Neural progenitor cell (in vitro differentiated cells): ENCODE results near the gene CCM2. TPM values are rescaled to one million over a fixed set of nuclear protein-coding genes. Genes with fewer than 3 reads are reported as not detected.

Experiments used
- DNase-seq: peaks from one replicate; pipeline ENCODE4 v3.0.0-alpha.2; 2016; ENCODE audit warnings: low spot score
- H2AFZ ChIP-seq: fragments of 200-600 bp; sonication (generic); replicated peaks from 2 replicates; pipeline ENCODE4 v1.6.1; 2016; ENCODE audit warnings: antibody characterized with exemption
- H3F3A ChIP-seq: fragments of 200-600 bp; sonication (generic); 2 replicates; pipeline ENCODE4 v1.6.1; 2016; ENCODE audit warnings: antibody characterized with exemption, low read depth
- H3K27ac ChIP-seq: fragments of 200-600 bp; sonication (generic); 2 replicates; pipeline ENCODE4 v1.5.1; 2016; ENCODE audit warnings: mild to moderate bottlenecking
- H3K27me3 ChIP-seq: fragments of 200-600 bp; sonication (generic); 2 replicates; pipeline ENCODE4 v1.6.1; 2016; ENCODE audit warnings: mild to moderate bottlenecking, moderate library complexity
- H3K36me3 ChIP-seq: fragments of 200-600 bp; sonication (generic); 2 replicates; pipeline ENCODE4 v1.5.1; 2016
- H3K4me1 ChIP-seq: fragments of 200-600 bp; sonication (generic); 2 replicates; pipeline ENCODE4 v1.6.1; 2016; ENCODE audit warnings: mixed run types
- H3K4me2 ChIP-seq: fragments of 200-600 bp; sonication (generic); 2 replicates; pipeline ENCODE4 v1.6.1; 2016
- H3K4me3 ChIP-seq: fragments of 200-600 bp; sonication (generic); 2 replicates; pipeline ENCODE4 v1.5.1; 2016
- H3K79me2 ChIP-seq: fragments of 200-600 bp; sonication (generic); 2 replicates; pipeline ENCODE4 v1.6.1; 2016; ENCODE audit warnings: low read depth
- H3K9ac ChIP-seq: fragments of 200-600 bp; sonication (generic); 2 replicates; pipeline ENCODE4 v1.6.1; 2016
- H3K9me3 ChIP-seq: fragments of 200-600 bp; sonication (generic); 2 replicates; pipeline ENCODE4 v1.5.1; 2016; ENCODE audit warnings: low read depth
- H4K20me1 ChIP-seq: fragments of 200-600 bp; sonication (generic); 2 replicates; pipeline ENCODE4 v1.6.1; 2016; ENCODE audit warnings: low read depth
- H3K27ac Mint-ChIP-seq: 3 replicates; pipeline ENCODE4 v1.8.0; 2021; ENCODE audit warnings: mixed read lengths
- H3K27me3 Mint-ChIP-seq: 2 replicates; pipeline ENCODE4 v1.8.0; 2022; ENCODE audit warnings: low read depth, mild to moderate bottlenecking, inconsistent platforms, moderate library complexity, mixed read lengths; ENCODE audit not compliant: insufficient read depth
- H3K36me3 Mint-ChIP-seq: 3 replicates; pipeline ENCODE4 v1.8.0; 2021; ENCODE audit warnings: mixed read lengths
- H3K4me1 Mint-ChIP-seq: 3 replicates; pipeline ENCODE4 v1.8.0; 2021; ENCODE audit warnings: mixed read lengths
- H3K4me3 Mint-ChIP-seq: 3 replicates; pipeline ENCODE4 v1.8.0; 2021; ENCODE audit warnings: mild to moderate bottlenecking, moderate library complexity, mixed read lengths
- H3K9me3 Mint-ChIP-seq: 3 replicates; pipeline ENCODE4 v1.8.0; 2020; ENCODE audit warnings: mixed read lengths
- EZH2 ChIP-seq: fragments of 200-600 bp; sonication (generic); IDR thresholded peaks from 2 replicates; pipeline ENCODE4 v1.6.1; 2017; ENCODE audit warnings: antibody characterized with exemption, mild to moderate bottlenecking, moderate library complexity
- EZH2phosphoT487 ChIP-seq: fragments of 200-600 bp; sonication (generic); IDR thresholded peaks from 2 replicates; pipeline ENCODE4 v1.6.1; 2017; ENCODE audit warnings: antibody characterized with exemption
- total RNA-seq: library from RNA; depleted of rRNA; stranded (reverse); fragments of >200 nt; gene quantifications from 2 replicates; pipeline ENCODE4 v1.2.3, GENCODE V29; 2015; ENCODE audit warnings: low replicate concordance
- TF ChIP-seq, protein P1 (sequence below): fragments of 200-600 bp; sonication (generic); IDR thresholded peaks from 2 replicates; pipeline ENCODE4 v1.5.1; 2017; ENCODE audit warnings: antibody characterized with exemption, mild to moderate bottlenecking

The CCM2 gene
- total RNA-seq, 1 donor from 2014 or later, result 21.8 TPM

DNA sequence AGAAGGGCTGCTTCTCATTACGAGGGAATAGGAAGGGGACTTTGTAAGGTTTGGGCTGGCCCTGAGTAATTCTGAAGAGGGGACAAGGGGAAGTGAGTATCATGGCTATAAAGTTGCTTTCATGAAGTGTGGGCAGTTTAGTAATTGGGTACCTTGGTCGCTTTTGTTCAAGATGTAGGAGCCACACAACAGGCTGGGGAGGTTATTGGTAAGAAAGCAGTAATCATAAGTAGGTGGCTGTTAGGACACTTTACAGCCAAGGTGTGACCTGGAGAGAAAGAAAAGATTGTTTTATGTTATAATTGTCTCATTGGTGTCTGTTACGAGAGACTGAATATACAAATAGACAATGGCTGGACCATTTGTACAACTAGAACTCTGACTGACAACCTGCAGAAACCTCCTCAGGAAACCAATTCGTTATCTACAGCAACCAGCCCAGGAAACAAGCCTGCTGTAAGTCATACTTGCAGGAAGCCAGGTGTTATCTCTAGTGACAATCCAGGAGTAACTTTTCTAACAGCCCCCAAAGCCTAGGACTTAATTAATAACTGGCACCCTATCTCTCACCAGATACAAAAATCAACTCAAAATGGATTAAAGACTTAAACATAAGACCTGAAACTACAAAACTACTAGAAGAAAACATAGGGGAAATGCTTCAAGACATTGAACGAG is 5.0 kb upstream of the CCM2 start:
- H2AFZ ChIP-seq, result no peak overlapping the region
- H3F3A ChIP-seq, result peaks cover 7% of the 10 kb centered on the region
- no peak overlapping the region for H3K9ac ChIP-seq
- no peaks in the 10 kb centered on the region for H3K27me3 Mint-ChIP-seq
- H3K27ac ChIP-seq, result no peak overlapping the region
- H4K20me1 ChIP-seq, result no peaks in the 10 kb centered on the region
- peaks cover 6% of the 10 kb centered on the region for H3K4me1 Mint-ChIP-seq
- H3K9me3 ChIP-seq, result no peaks in the 10 kb centered on the region
- H3K79me2 ChIP-seq, result peaks cover 5% of the 10 kb centered on the region
- H3K4me3 Mint-ChIP-seq, result no peak overlapping the region
- no peak overlapping the region for H3K27ac Mint-ChIP-seq
- H3K36me3 Mint-ChIP-seq, result peaks cover 5% of the 10 kb centered on the region
- H3K36me3 ChIP-seq, result no peaks in the 10 kb centered on the region
- no peaks in the 10 kb centered on the region for H3K9me3 Mint-ChIP-seq
- H3K4me3 ChIP-seq, result no peak overlapping the region
- TF ChIP-seq EZH2, result no peak
- TF ChIP-seq, protein P1, sequence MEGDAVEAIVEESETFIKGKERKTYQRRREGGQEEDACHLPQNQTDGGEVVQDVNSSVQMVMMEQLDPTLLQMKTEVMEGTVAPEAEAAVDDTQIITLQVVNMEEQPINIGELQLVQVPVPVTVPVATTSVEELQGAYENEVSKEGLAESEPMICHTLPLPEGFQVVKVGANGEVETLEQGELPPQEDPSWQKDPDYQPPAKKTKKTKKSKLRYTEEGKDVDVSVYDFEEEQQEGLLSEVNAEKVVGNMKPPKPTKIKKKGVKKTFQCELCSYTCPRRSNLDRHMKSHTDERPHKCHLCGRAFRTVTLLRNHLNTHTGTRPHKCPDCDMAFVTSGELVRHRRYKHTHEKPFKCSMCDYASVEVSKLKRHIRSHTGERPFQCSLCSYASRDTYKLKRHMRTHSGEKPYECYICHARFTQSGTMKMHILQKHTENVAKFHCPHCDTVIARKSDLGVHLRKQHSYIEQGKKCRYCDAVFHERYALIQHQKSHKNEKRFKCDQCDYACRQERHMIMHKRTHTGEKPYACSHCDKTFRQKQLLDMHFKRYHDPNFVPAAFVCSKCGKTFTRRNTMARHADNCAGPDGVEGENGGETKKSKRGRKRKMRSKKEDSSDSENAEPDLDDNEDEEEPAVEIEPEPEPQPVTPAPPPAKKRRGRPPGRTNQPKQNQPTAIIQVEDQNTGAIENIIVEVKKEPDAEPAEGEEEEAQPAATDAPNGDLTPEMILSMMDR, result no peak
- TF ChIP-seq EZH2phosphoT487, result no peak
- H3K4me1 ChIP-seq, result no peaks in the 10 kb centered on the region
- no peaks in the 10 kb centered on the region for H3K27me3 ChIP-seq
- H3K4me2 ChIP-seq, result no peak overlapping the region
- no peak for DNase-seq

- DNase-seq, result no peak
- Mint-ChIP-seq H3K9me3 (no peaks in the 10 kb centered on the region), H3K27me3 (no peaks in the 10 kb centered on the region), H3K36me3 (peaks cover 5% of the 10 kb centered on the region), H3K27ac (no peak overlapping the region), H3K4me3 (no peak overlapping the region), H3K4me1 (peaks cover 6% of the 10 kb centered on the region)
- Histone ChIP-seq H3K27ac (no peak overlapping the region), H3K4me3 (no peak overlapping the region), H3K9ac (peak overlapping the region; percentile 13), H3F3A (peaks cover 12% of the 10 kb centered on the region), H2AFZ (no peak overlapping the region), H3K9me3 (no peaks in the 10 kb centered on the region), H3K4me1 (peaks cover under 1% of the 10 kb centered on the region), H3K4me2 (no peak overlapping the region), H3K79me2 (peaks cover 10% of the 10 kb centered on the region), H3K27me3 (no peaks in the 10 kb centered on the region), H4K20me1 (peaks cover 4% of the 10 kb centered on the region), H3K36me3 (no peaks in the 10 kb centered on the region)
- no peak for TF ChIP-seq EZH2phosphoT487
- TF ChIP-seq EZH2, result no peak
- TF ChIP-seq, protein P1, result no peak
These were observed 4.2 kb upstream of the CCM2 start for GRCh38 chr7:44995555-44996493.

GRCh38 chr7:44998153-44998871 is 1.7 kb upstream of the CCM2 start:
- H3K27me3 Mint-ChIP-seq, result peaks cover 3% of the 10 kb centered on the region
- no peaks in the 10 kb centered on the region for H3K9me3 Mint-ChIP-seq
- H3K4me3 ChIP-seq, result peak overlapping the region; percentile 85
- H3F3A ChIP-seq, result peaks cover 17% of the 10 kb centered on the region
- no peak for TF ChIP-seq EZH2
- no peak for TF ChIP-seq EZH2phosphoT487
- TF ChIP-seq, protein P1, result no peak
- H3K36me3 ChIP-seq, result no peaks in the 10 kb centered on the region
- no peaks in the 10 kb centered on the region for H3K27me3 ChIP-seq
- peak overlapping the region; percentile 84 for H3K4me2 ChIP-seq
- peaks cover 14% of the 10 kb centered on the region for H3K4me1 Mint-ChIP-seq
- no peak overlapping the region for H3K27ac ChIP-seq
- H2AFZ ChIP-seq, result no peak overlapping the region
- DNase-seq, result no peak
- H3K79me2 ChIP-seq, result peaks cover 35% of the 10 kb centered on the region
- peak overlapping the region; percentile 95 for H3K4me3 Mint-ChIP-seq
- H4K20me1 ChIP-seq, result peaks cover 27% of the 10 kb centered on the region
- no peak overlapping the region for H3K9ac ChIP-seq
- peaks cover 10% of the 10 kb centered on the region for H3K4me1 ChIP-seq
- no peak overlapping the region for H3K27ac Mint-ChIP-seq
- no peaks in the 10 kb centered on the region for H3K36me3 Mint-ChIP-seq
- no peaks in the 10 kb centered on the region for H3K9me3 ChIP-seq
